Chondrocyte (in vitro differentiated cells): Measurements from ENCODE around the gene RASSF10. TPM values are rescaled to one million over a fixed set of nuclear protein-coding genes. Genes with fewer than 3 reads are reported as not detected.

Experiments used
- DNase-seq: peaks from one replicate; pipeline ENCODE4 v3.0.0; 2021; ENCODE audit warnings: mixed read lengths, low spot score
- H3K27ac Mint-ChIP-seq: one replicate; pipeline ENCODE4 v1.8.0; 2021; ENCODE audit warnings: mild to moderate bottlenecking, moderate library complexity, mixed read lengths; ENCODE audit not compliant: unreplicated experiment
- H3K27me3 Mint-ChIP-seq: 2 replicates; pipeline ENCODE4 v1.8.0; 2021; ENCODE audit warnings: low read depth, mixed read lengths
- H3K36me3 Mint-ChIP-seq: 2 replicates; pipeline ENCODE4 v1.8.0; 2021; ENCODE audit warnings: low read depth, mixed read lengths
- H3K4me1 Mint-ChIP-seq: 2 replicates; pipeline ENCODE4 v1.8.0; 2021; ENCODE audit warnings: low read depth, mild to moderate bottlenecking, mixed read lengths
- H3K4me3 Mint-ChIP-seq: one replicate; pipeline ENCODE4 v1.8.0; 2021; ENCODE audit warnings: mild to moderate bottlenecking, moderate library complexity, mixed read lengths; ENCODE audit not compliant: unreplicated experiment
- H3K9me3 Mint-ChIP-seq: 2 replicates; pipeline ENCODE4 v1.8.0; 2021; ENCODE audit warnings: low read depth, mixed read lengths
- total RNA-seq: library from RNA; stranded (reverse); gene quantifications from 3 replicates; pipeline ENCODE4 v1.2.1, GENCODE V29; 2021
- TF ChIP-seq, protein P1 (sequence below): fragments of 200-600 bp; sonication (generic); IDR thresholded peaks from 2 replicates; pipeline ENCODE4 v1.5.0; 2021; ENCODE audit warnings: antibody characterized with exemption, mild to moderate bottlenecking, moderate library complexity

Gene RASSF10
- total RNA-seq, 1 donor from 2014 or later: not detected

GRCh38 chr11:12994476-12994875 lies 14.6 kb upstream of the RASSF10 start:
- H3K4me1 Mint-ChIP-seq: no peaks in the 10 kb centered on the region
- DNase-seq: no peak
- no peak overlapping the region for H3K27ac Mint-ChIP-seq
- H3K27me3 Mint-ChIP-seq: peaks cover 23% of the 10 kb centered on the region
- no peak overlapping the region for H3K4me3 Mint-ChIP-seq
- peaks cover 2% of the 10 kb centered on the region for H3K36me3 Mint-ChIP-seq
- TF ChIP-seq, protein P1, sequence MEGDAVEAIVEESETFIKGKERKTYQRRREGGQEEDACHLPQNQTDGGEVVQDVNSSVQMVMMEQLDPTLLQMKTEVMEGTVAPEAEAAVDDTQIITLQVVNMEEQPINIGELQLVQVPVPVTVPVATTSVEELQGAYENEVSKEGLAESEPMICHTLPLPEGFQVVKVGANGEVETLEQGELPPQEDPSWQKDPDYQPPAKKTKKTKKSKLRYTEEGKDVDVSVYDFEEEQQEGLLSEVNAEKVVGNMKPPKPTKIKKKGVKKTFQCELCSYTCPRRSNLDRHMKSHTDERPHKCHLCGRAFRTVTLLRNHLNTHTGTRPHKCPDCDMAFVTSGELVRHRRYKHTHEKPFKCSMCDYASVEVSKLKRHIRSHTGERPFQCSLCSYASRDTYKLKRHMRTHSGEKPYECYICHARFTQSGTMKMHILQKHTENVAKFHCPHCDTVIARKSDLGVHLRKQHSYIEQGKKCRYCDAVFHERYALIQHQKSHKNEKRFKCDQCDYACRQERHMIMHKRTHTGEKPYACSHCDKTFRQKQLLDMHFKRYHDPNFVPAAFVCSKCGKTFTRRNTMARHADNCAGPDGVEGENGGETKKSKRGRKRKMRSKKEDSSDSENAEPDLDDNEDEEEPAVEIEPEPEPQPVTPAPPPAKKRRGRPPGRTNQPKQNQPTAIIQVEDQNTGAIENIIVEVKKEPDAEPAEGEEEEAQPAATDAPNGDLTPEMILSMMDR: no peak
- H3K9me3 Mint-ChIP-seq: peaks cover 11% of the 10 kb centered on the region

GRCh38 chr11:12995188-12995587 lies 13.9 kb upstream of the RASSF10 start:
- peaks cover 27% of the 10 kb centered on the region for H3K27me3 Mint-ChIP-seq
- no peaks in the 10 kb centered on the region for H3K4me1 Mint-ChIP-seq
- peaks cover 11% of the 10 kb centered on the region for H3K9me3 Mint-ChIP-seq
- no peak for DNase-seq
- H3K27ac Mint-ChIP-seq: no peak overlapping the region
- H3K36me3 Mint-ChIP-seq: peaks cover 2% of the 10 kb centered on the region
- H3K4me3 Mint-ChIP-seq: no peak overlapping the region
- TF ChIP-seq, protein P1: no peak

GRCh38 chr11:12995823-12996222 lies 13.3 kb upstream of the RASSF10 start:
- peaks cover 2% of the 10 kb centered on the region for H3K36me3 Mint-ChIP-seq
- no peak overlapping the region for H3K4me3 Mint-ChIP-seq
- peaks cover 11% of the 10 kb centered on the region for H3K9me3 Mint-ChIP-seq
- H3K27me3 Mint-ChIP-seq: peaks cover 28% of the 10 kb centered on the region
- no peaks in the 10 kb centered on the region for H3K4me1 Mint-ChIP-seq
- no peak overlapping the region for H3K27ac Mint-ChIP-seq
- TF ChIP-seq, protein P1: no peak
- DNase-seq: no peak

GRCh38 chr11:12997168-12997567 lies 11.9 kb upstream of the RASSF10 start:
- H3K4me3 Mint-ChIP-seq: no peak overlapping the region
- DNase-seq: no peak
- TF ChIP-seq, protein P1: no peak
- H3K36me3 Mint-ChIP-seq: peaks cover 2% of the 10 kb centered on the region
- no peaks in the 10 kb centered on the region for H3K4me1 Mint-ChIP-seq
- H3K27ac Mint-ChIP-seq: no peak overlapping the region
- peaks cover 35% of the 10 kb centered on the region for H3K27me3 Mint-ChIP-seq
- H3K9me3 Mint-ChIP-seq: peaks cover 11% of the 10 kb centered on the region

DNA sequence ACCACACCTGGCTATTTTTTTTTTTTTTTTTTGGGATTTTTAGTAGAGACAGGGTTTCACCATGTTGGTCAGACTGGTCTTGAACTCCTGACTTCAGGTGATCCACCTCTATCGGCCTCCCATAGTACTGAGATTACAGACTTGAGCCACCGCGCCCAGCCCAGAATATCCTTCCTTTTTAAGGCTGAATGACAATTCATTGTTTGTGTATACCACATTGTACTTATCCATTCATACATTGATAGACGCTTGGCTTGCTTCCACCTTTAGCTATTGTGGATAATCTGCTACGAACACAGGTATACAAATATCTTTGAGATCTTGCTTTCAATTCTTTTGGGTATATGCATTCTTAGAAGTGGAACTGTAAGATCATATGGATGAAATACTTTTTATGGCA lies 10.8 kb upstream of the RASSF10 start:
- no peak for DNase-seq
- H3K4me3 Mint-ChIP-seq: no peak overlapping the region
- peaks cover 33% of the 10 kb centered on the region for H3K27me3 Mint-ChIP-seq
- H3K36me3 Mint-ChIP-seq: peaks cover 2% of the 10 kb centered on the region
- no peak overlapping the region for H3K27ac Mint-ChIP-seq
- TF ChIP-seq, protein P1: no peak
- H3K4me1 Mint-ChIP-seq: no peaks in the 10 kb centered on the region
- peaks cover 11% of the 10 kb centered on the region for H3K9me3 Mint-ChIP-seq
